ENCODE results near the gene OARD1.

GRCh38 chr6:41027241-41027640 lies 44.9 kb downstream of the OARD1 start:
- TF ChIP-seq CTCF (IDR thresholded peaks at IDR 0.05) (no peak), EP300 (IDR thresholded peaks at IDR 0.05) (no peak), POLR2A (IDR thresholded peaks at IDR 0.05) (no peak)
